HG02759 (cell line): ENCODE data around the gene DNAAF1.

Experiments
- ATAC-seq: cut with Tn5 transposase; IDR thresholded peaks from one replicate; pipeline ENCODE4 v1.9.1; 2021; ENCODE audit warnings: mild to moderate bottlenecking, moderate library complexity; ENCODE audit not compliant: unreplicated experiment

Gene DNAAF1

DNA sequence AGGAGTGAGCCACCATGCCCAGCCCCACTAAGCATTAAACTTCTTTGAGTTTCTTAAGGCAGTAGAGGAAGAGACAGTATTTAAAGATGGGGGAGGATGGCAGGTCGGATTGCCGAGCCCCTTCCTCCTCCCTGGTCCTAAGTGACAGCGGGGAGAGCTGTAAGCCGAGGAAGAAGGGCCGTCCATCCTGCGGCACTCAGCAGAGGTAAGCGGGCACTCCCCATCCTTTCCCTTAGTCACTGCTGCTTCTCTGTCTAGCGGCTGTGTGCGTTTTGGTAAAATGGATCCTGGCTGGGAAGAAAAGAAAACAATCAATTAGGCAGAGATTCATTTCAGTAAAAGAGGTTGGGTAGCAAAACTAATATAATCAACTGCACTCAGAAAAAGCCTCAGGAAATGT, 13.9 kb downstream of the DNAAF1 start:
- ATAC-seq, result no peak

DNA sequence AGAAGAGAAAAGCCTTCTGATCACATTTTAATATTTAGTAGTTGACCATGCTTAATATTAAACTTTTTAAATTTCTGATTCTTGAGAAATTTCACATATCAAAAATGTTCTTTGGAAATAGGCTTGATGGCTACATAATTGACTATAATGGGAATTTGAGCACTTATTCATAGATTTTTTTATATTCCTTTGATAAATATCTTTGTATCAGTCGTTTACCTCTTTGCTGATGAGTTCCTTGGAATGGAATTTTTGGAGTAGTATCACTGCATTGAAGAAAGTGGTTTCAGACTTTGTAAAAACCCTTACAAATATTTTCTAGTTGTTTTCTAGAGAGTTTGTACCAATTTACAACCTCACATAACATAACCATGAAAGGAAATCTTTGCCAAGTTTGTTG, 14.7 kb downstream of the DNAAF1 start:
- ATAC-seq, result no peak

- ATAC-seq, result no peak
Observed at GRCh38 chr16:84161037-84161436, 15.9 kb downstream of the DNAAF1 start.

- ATAC-seq, result no peak
Observed at GRCh38 chr16:84161801-84162200, 16.7 kb downstream of the DNAAF1 start.

GRCh38 chr16:84165746-84166145, 20.6 kb downstream of the DNAAF1 start:
- ATAC-seq, result no peak

DNA sequence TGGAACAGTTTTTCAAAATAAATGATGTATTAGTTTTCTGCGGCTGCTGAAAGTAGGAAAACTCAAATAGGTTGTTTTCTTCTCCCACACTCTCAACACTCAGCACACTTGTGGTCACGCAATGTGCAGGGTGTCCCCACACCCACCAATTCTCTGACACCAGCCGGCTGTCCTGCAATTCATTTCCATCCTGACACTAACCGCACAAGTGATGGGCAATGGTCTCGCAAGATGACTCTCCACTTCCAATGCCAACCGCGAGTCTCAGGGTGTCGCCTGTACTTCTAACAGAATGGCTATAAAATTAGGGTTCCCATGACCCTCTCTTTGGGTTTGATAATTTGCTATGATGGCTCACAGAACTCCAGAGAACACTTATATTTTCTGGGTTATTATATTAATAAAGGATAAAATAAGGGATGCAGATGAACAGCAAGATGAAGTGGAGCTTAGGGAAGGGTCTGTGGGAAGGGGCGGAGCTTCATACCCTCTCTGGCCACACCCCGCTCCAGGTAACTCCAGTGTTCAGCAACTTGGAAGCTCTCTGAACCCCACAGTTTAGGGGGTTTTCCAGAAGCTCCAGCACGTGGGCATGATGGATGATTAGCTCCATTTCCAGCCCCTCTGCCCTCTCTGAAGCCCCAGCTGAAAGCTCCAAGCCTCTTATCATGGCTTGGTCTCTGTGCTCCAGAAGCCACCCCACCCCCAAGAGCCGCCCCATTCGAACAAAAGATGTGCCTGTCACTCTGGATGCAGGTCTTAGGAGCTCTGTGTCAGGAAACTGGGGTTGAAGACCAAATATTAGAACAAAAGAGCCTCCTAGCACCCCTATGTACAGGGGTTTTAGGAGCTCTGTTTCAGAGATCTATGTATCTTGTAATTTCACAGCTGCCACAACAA, 21.9 kb downstream of the DNAAF1 start:
- ATAC-seq, result no peak

GRCh38 chr16:84169765-84170310, 24.7 kb downstream of the DNAAF1 start:
- no peak for ATAC-seq

- ATAC-seq, result no peak
Observed at GRCh38 chr16:84174396-84174795, 29.3 kb downstream of the DNAAF1 start.

DNA sequence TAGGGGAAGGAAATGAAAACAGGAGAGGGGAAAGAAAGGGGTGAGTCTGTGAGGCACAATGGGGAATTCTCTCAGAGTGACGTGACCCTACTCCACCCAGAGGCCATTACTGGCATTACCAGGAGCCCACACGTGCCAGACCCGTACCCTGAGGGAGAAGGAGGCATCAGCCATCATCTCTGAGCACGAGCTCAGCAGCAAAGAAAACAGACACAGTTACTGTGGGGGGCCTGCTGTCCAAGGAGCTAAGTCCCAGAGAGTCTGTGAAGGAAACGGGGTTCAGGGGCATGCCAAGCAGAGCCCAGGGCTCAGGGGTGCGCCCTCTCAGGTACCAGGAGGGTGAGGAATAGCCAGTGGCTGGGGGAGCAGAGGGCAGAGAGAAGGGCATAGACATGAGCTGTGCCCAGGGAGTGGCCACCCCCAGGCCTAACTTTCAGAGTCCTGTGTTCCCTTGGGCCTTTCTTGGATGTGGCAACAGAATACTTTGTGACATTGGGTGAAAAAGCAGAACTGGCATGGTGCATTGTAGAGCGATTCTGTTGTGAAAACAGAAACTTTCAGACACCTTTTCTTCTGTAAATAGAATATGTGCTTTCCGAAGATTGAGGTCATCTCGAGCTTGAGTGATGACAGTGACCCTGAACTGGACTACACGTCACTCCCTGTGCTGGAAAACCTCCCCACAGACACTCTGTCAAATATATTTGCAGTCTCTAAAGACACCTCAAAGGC, 30.4 kb downstream of the DNAAF1 start:
- ATAC-seq, result peak; percentile 79

- ATAC-seq, result no peak
Observed at GRCh38 chr16:84176192-84177053, 31.3 kb downstream of the DNAAF1 start.

DNA sequence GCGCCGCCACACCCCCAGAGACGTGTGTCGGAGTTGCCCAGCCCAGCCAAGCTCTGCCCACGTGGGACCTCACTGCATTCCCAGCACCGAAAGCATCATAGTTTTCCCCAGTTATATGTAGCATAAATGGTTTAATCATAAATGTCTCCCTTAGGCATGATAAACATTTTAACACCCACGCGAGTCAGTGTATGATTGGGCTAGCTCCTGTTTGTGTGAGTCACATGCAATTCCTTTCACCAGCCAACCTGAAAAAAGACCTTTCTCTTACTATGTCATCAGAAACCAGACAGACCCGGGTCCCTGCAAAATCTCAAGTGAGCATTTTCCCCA, 32.6 kb downstream of the DNAAF1 start:
- no peak for ATAC-seq

DNA sequence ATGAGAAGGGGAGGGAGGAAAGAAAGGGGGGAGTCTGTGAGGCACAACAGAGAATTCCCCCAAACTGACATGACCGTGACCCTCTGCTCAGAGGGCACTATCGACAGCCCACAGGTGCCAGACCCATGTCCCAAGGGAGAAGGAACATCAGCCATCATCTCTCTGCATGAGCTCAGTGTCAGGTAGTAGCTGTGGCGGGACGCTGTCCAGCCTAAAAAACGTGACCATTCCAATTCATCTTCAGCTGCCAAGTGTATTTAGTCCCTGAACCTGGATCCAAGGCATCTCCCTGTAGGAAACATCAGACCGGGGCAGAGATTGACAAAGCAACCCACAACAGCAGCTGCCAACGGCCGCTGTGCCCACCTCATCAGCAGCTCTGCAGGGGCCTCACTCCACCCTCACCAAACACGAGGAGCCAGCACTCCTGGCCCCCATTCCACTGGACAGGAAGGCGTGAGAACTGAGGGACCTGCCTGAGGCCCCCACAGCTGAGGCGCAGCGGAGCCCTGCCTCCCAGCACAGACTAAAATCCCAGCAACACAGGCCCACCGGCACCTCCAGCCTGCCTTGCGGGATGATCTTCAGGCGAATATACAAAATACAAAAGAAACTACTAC, 33.1 kb downstream of the DNAAF1 start:
- no peak for ATAC-seq

GRCh38 chr16:84178892-84179611, 33.9 kb downstream of the DNAAF1 start:
- no peak for ATAC-seq

DNA sequence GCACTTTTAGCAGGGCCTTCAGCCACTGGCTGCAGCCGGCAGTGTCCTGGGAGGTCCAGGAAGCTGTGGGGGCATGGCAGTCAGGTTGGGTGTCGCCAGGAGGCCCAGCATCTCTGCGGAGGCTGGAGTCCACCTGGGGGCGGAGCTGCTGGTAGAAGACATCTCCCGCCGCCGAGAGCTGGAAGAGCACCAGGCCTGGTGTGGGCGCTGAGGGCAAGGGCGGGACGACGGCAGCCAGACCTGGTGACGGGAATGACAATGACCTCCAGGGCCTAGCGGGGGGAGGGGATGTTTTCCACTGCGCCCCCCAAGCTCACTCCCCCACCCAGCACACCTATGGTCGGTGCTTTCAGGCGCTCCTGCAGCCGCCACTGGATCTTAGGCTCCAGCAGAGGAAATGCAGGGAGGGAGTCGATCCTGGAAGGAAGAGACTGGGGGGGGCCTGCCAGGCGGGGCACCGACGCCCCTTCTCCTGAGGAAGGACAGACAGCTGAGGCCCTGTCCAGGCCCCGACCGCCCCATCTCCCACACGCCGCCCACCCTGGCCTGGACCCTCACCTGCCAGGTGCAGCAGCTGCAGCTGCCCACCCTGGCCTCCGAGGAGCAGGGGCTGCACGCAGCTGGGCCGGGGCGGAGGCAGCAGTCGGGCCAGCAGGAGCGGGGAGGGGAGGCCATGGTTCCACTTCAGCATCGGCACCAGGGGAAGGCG, 34.7 kb downstream of the DNAAF1 start:
- ATAC-seq, result no peak

DNA sequence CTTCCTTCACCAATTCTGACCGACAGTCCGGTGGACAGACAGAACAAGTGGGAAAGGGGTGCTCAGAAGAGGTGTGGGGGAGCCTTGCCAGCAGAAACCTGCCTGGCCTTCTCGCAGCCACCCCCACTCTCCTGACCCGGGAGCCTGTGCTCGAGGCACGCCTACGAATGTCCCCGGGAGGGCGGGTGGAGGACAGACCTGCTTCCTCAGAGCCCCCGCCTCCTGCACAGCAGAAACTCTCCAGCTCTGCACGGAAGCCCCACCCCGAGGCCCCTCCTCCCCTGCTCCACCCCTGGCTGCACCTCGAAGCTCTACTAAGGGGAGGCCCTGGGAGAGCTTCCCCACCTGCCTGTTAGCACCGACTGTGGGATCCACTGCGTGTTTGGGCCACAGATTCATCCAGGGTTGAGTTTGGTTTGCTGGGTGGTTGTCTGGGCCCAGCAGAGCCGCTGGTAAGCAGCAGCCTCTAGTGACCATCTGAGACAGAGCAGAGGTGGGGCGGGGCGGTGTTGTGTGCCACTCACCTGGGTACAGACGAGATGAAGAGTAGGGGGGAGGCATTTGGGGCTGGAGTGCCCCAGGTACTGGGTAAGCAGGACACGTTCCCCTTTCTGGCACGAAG, 35.5 kb downstream of the DNAAF1 start:
- ATAC-seq, result no peak

- no peak for ATAC-seq
Observed at GRCh38 chr16:84181144-84181915, 36.2 kb downstream of the DNAAF1 start.

- no peak for ATAC-seq
Observed at GRCh38 chr16:84182104-84182503, 37.0 kb downstream of the DNAAF1 start.
